PC-3 (cell line): ENCODE results near the gene RNF32. TPM values are rescaled to one million over a fixed set of nuclear protein-coding genes. Genes with fewer than 3 reads are reported as not detected.
"Not testable (repeated sequence)": the region's sequence is repeated elsewhere in the genome, so short reads cannot be mapped to it uniquely, and the experiment has no call there.

Source experiments
- ATAC-seq: fragments of 200-7000 bp; cut with Tn5 transposase; 2 replicates; pipeline ENCODE4 v1.9.1; 2020; ENCODE audit warnings: mild to moderate bottlenecking, moderate library complexity
- BruUV-seq: library from RNA; stranded (reverse); fragments of 400-500 nt; replicated peaks from 2 replicates; lab custom pipeline; 2021; lab: Mats Ljungman, UMichigan
- CTCF ChIA-PET: fragments of 300-600 bp; sonication (Branson Sonifier 250); formaldehyde crosslinking; loops from one replicate; lab custom pipeline; 2022; ENCODE audit warnings: antibody characterized with exemption; lab: Charles Lee
- POLR2A ChIA-PET: fragments of 300-600 bp; sonication (Branson Sonifier 250); formaldehyde crosslinking; loops from one replicate; lab custom pipeline; 2022; ENCODE audit warnings: antibody characterized with exemption; ENCODE audit not compliant: unreplicated experiment; lab: Charles Lee
- DNase-seq: peaks from one replicate; pipeline ENCODE4 v3.0.0-alpha.2; 2015
- H2AFZ ChIP-seq: fragments of 300-600 bp; sonication (generic); 2 replicates; pipeline ENCODE4 v1.6.0; 2016; ENCODE audit warnings: antibody characterized with exemption, low read length
- H3F3A ChIP-seq: fragments of 300-600 bp; sonication (generic); one replicate; pipeline ENCODE4 v1.6.0; 2017; ENCODE audit warnings: antibody characterized with exemption, low read length, control low read depth, mild to moderate bottlenecking; ENCODE audit not compliant: unreplicated experiment
- H3K27ac ChIP-seq: fragments of 300-600 bp; sonication (generic); 2 replicates; pipeline ENCODE4 v1.5.1; 2016; ENCODE audit warnings: mild to moderate bottlenecking, low read length
- H3K27me3 ChIP-seq: fragments of 300-600 bp; sonication (generic); 2 replicates; pipeline ENCODE4 v1.6.1; 2016; ENCODE audit warnings: low read length, mixed read lengths
- H3K36me3 ChIP-seq: fragments of 300-600 bp; sonication (generic); 2 replicates; pipeline ENCODE4 v1.6.1; 2016; ENCODE audit warnings: low read depth, mixed run types, low read length, mixed read lengths
- H3K4me1 ChIP-seq: fragments of 300-600 bp; sonication (generic); 2 replicates; pipeline ENCODE4 v1.5.1; 2016; ENCODE audit warnings: low read length; ENCODE audit not compliant: insufficient read depth
- H3K4me2 ChIP-seq: fragments of 300-600 bp; sonication (generic); 2 replicates; pipeline ENCODE4 v1.6.0; 2016; ENCODE audit warnings: low read length
- H3K4me3 ChIP-seq: fragments of 300-600 bp; sonication (generic); 2 replicates; pipeline ENCODE4 v1.5.1; 2016; ENCODE audit warnings: mild to moderate bottlenecking, low read length, mixed read lengths
- H3K79me2 ChIP-seq: fragments of 300-600 bp; sonication (generic); 2 replicates; pipeline ENCODE4 v1.6.1; 2017; ENCODE audit warnings: low read length, mixed read lengths
- H3K9ac ChIP-seq: fragments of 300-600 bp; sonication (generic); 2 replicates; pipeline ENCODE4 v1.6.0; 2016; ENCODE audit warnings: mild to moderate bottlenecking, low read length
- H3K9me2 ChIP-seq: fragments of 300-600 bp; sonication (generic); replicated peaks from 2 replicates; pipeline ENCODE4 v1.6.1; 2016; ENCODE audit warnings: mixed run types, low read length, mixed read lengths
- H3K9me3 ChIP-seq: fragments of 300-600 bp; sonication (generic); 2 replicates; pipeline ENCODE4 v1.6.1; 2016; ENCODE audit warnings: low read length, mixed read lengths
- H4K20me1 ChIP-seq: fragments of 300-600 bp; sonication (generic); 2 replicates; pipeline ENCODE4 v1.6.1; 2016; ENCODE audit warnings: low read length, mixed read lengths
- CTCF ChIP-seq: fragments of 300-600 bp; sonication (generic); conservative IDR thresholded peaks from 2 replicates; pipeline ENCODE4 v1.5.1; 2017; ENCODE audit warnings: antibody characterized with exemption, low read depth, mild to moderate bottlenecking, low read length
- EZH2 ChIP-seq: fragments of 300-600 bp; sonication (generic); IDR thresholded peaks from one replicate; pipeline ENCODE4 v1.6.1; 2017; ENCODE audit warnings: antibody characterized with exemption, mild to moderate bottlenecking, low read length; ENCODE audit not compliant: unreplicated experiment
- EZH2phosphoT487 ChIP-seq: fragments of 300-600 bp; sonication (generic); IDR thresholded peaks from 2 replicates; pipeline ENCODE4 v1.6.1; 2018; ENCODE audit warnings: mild to moderate bottlenecking, antibody characterized with exemption, low read length, borderline replicate concordance
- intact Hi-C: fragments of 100-400 bp; cut with micrococcal nuclease; formaldehyde crosslinking; loops from 2 replicates; pipeline ENCODE4 v1.9.0; 2023
- total RNA-seq: library from RNA; depleted of rRNA; stranded (reverse); fragments of >200 nt; gene quantifications from 2 replicates; pipeline ENCODE4 v1.2.3, GENCODE V29; 2014

The RNF32 gene
- total RNA-seq, 1 experiment from 2014 or later, result 1.7 TPM

- POLR2A ChIA-PET, result no interaction called here
- no peaks in the 10 kb centered on the region for H3K9me3 ChIP-seq
- H3K9ac ChIP-seq, result no peak overlapping the region
- no peaks in the 10 kb centered on the region for H3F3A ChIP-seq
- H2AFZ ChIP-seq, result no peak overlapping the region
- no peak overlapping the region for H3K4me2 ChIP-seq
- H3K4me1 ChIP-seq, result no peaks in the 10 kb centered on the region
- ATAC-seq (no peak), DNase-seq (no peak)
- no peaks in the 10 kb centered on the region for H3K9me2 ChIP-seq
- intact Hi-C loops, result no loop called here
- no peaks in the 10 kb centered on the region for H3K36me3 ChIP-seq
- H4K20me1 ChIP-seq, result no peaks in the 10 kb centered on the region
- H3K4me3 ChIP-seq, result no peak overlapping the region
- CTCF ChIA-PET, result no interaction called here
- H3K27me3 ChIP-seq, result no peaks in the 10 kb centered on the region
- no peaks in the 10 kb centered on the region for H3K79me2 ChIP-seq
- TF ChIP-seq EZH2 (no peak), CTCF (no peak), EZH2phosphoT487 (no peak)
- BruUV-seq, result no TSS peak
- H3K27ac ChIP-seq, result no peak overlapping the region
These were observed 6.5 kb upstream of the RNF32 start for GRCh38 chr7:156634117-156634516.

- Histone ChIP-seq H3K9ac (no peak overlapping the region), H3K79me2 (peaks cover 6% of the 10 kb centered on the region; the same call in 1 of the 2 replicates), H2AFZ (no peak overlapping the region), H3K4me2 (no peak overlapping the region), H3K4me3 (no peak overlapping the region), H3F3A (no peaks in the 10 kb centered on the region), H3K27ac (no peak overlapping the region), H4K20me1 (no peaks in the 10 kb centered on the region), H3K36me3 (no peaks in the 10 kb centered on the region), H3K9me3 (no peaks in the 10 kb centered on the region), H3K9me2 (no peaks in the 10 kb centered on the region), H3K4me1 (peaks cover 6% of the 10 kb centered on the region), H3K27me3 (no peaks in the 10 kb centered on the region)
- TF ChIP-seq EZH2, result no peak
- no peak for TF ChIP-seq EZH2phosphoT487
- no peak for TF ChIP-seq CTCF
- CTCF ChIA-PET, result no interaction called here
- no peak for DNase-seq
- intact Hi-C loops, result no loop called here
- ATAC-seq, result no peak
- no TSS peak for BruUV-seq
- POLR2A ChIA-PET, result no interaction called here
These were observed 4.8 kb upstream of the RNF32 start for GRCh38 chr7:156635529-156636385.

- H3K4me3 ChIP-seq, ATAC-seq, H3K4me2 ChIP-seq, H4K20me1 ChIP-seq, POLR2A ChIA-PET, H3K9ac ChIP-seq, H3F3A ChIP-seq, H3K27me3 ChIP-seq, H3K9me2 ChIP-seq, DNase-seq, H3K79me2 ChIP-seq, BruUV-seq, H3K9me3 ChIP-seq, H2AFZ ChIP-seq, H3K36me3 ChIP-seq, H3K27ac ChIP-seq, intact Hi-C loops: not testable (repeated sequence)
- CTCF ChIA-PET, result interaction anchor here (0.6 kb wide), 1 partner anchor 972 kb away, joined by 4 read pairs; no protein-coding TSS in a partner anchor
- peaks cover 16% of the 10 kb centered on the region for H3K4me1 ChIP-seq
These were observed 3.5 kb upstream of the RNF32 start for GRCh38 chr7:156637093-156637492.
